H1 (cell line): ENCODE results near the gene RTF1. TPM values are rescaled to one million over a fixed set of nuclear protein-coding genes. Genes with fewer than 3 reads are reported as not detected.
A peak's percentile ranks its signal among the peaks of the same experiment; 100 is the strongest.

Experiments
- CTCF ChIA-PET: fragments of 300-600 bp; sonication (Branson Sonifier 250); formaldehyde crosslinking; loops from one replicate; lab custom pipeline; 2021; ENCODE audit not compliant: partially characterized antibody; lab: Charles Lee
- POLR2A ChIA-PET: fragments of 300-600 bp; sonication (Branson Sonifier 250); formaldehyde crosslinking; loops from one replicate; lab custom pipeline; 2021; ENCODE audit warnings: inconsistent platforms; ENCODE audit not compliant: partially characterized antibody; lab: Charles Lee
- DNase-seq, 2 experiments: peaks; one replicate each; pipeline versions ENCODE4 v3.0.0 to v3.0.0-alpha.2; 2010 to 2022; ENCODE audit warnings: low spot score in 2 of 2, low read depth in 1 of 2, mixed read lengths in 1 of 2
- FAIRE-seq: peaks from 2 replicates; lab custom pipeline; 2011; peaks lifted over from hg19 to GRCh38; lab: Jason Lieb, UNC
- H2AFZ ChIP-seq: 2 replicates; pipeline ENCODE4 v1.8.1; 2012; ENCODE audit warnings: low read length, inconsistent platforms
- H2AK5ac ChIP-seq: 2 replicates; pipeline ENCODE4 v1.6.1; 2013; ENCODE audit warnings: low read depth, low read length
- H2BK120ac ChIP-seq: replicated peaks from 2 replicates; pipeline ENCODE3; 2013; ENCODE audit warnings: low read depth, low read length, inconsistent platforms
- H2BK12ac ChIP-seq: 2 replicates; pipeline ENCODE4 v1.6.1; 2013; ENCODE audit warnings: low read depth, low read length
- H2BK15ac ChIP-seq: 2 replicates; pipeline ENCODE4 v1.6.1; 2013; ENCODE audit warnings: low read length
- H2BK20ac ChIP-seq: 2 replicates; pipeline ENCODE4 v1.6.1; 2013; ENCODE audit warnings: low read length
- H2BK5ac ChIP-seq: 2 replicates; pipeline ENCODE4 v1.6.1; 2013; ENCODE audit warnings: low read depth, low read length
- H3K14ac ChIP-seq: 2 replicates; pipeline ENCODE4 v1.6.1; 2013; ENCODE audit warnings: inconsistent platforms; ENCODE audit not compliant: insufficient read length
- H3K18ac ChIP-seq: 2 replicates; pipeline ENCODE4 v1.6.1; 2013; ENCODE audit warnings: low read length; ENCODE audit errors: extremely low read depth
- H3K23ac ChIP-seq: 2 replicates; pipeline ENCODE4 v1.6.1; 2013; ENCODE audit warnings: inconsistent platforms; ENCODE audit not compliant: insufficient read length
- H3K23me2 ChIP-seq: 2 replicates; pipeline ENCODE4 v1.6.1; 2013; ENCODE audit warnings: low read depth, low read length
- H3K27ac ChIP-seq: 2 replicates; pipeline ENCODE4 v1.6.1; 2011; ENCODE audit warnings: low read depth, low read length, inconsistent platforms
- H3K27me3 ChIP-seq, 4 experiments: replicated peaks in 1 of 4; 1 replicate in 1 of 4; 2 replicates in 3 of 4; pipeline versions ENCODE4 v1.6.1 to v1.8.1; 2011 to 2013; ENCODE audit warnings: low read length in 3 of 4, mild to moderate bottlenecking in 3 of 4, inconsistent platforms in 2 of 4, mixed read lengths in 2 of 4, moderate library complexity in 1 of 4; ENCODE audit not compliant: control insufficient read depth in 3 of 4, insufficient read depth in 3 of 4; ENCODE audit errors: extremely low read depth in 1 of 4
- H3K36me3 ChIP-seq, 4 experiments: 2 replicates each; pipeline versions ENCODE4 v1.6.1 to v1.8.1; 2011 to 2013; ENCODE audit warnings: mild to moderate bottlenecking in 4 of 4, low read length in 3 of 4, moderate library complexity in 2 of 4, control low read depth in 1 of 4, inconsistent platforms in 1 of 4; ENCODE audit not compliant: insufficient read depth in 4 of 4, control insufficient read depth in 2 of 4
- H3K4ac ChIP-seq: replicated peaks from 2 replicates; pipeline ENCODE3; 2013; ENCODE audit warnings: low read length, low read depth, mixed read lengths, inconsistent platforms; ENCODE audit not compliant: insufficient read length
- H3K4me1 ChIP-seq, 4 experiments: replicated peaks in 1 of 4; 1 replicate in 1 of 4; 2 replicates in 3 of 4; pipeline versions ENCODE4 v1.6.1 to v1.8.1; 2011 to 2013; ENCODE audit warnings: low read length in 3 of 4, inconsistent platforms in 2 of 4, mixed read lengths in 1 of 4; ENCODE audit not compliant: insufficient read depth in 4 of 4, control insufficient read depth in 3 of 4
- H3K4me2 ChIP-seq, 2 experiments: 2 replicates each; pipeline versions ENCODE4 v1.6.1 to v1.8.1; 2011 to 2013; ENCODE audit warnings: low read depth in 2 of 2, low read length in 2 of 2, control low read depth in 1 of 2, inconsistent platforms in 1 of 2, mild to moderate bottlenecking in 1 of 2; ENCODE audit not compliant: insufficient read depth in 1 of 2
- H3K4me3 ChIP-seq, 4 experiments: fragments of 200-600, 300-600 bp in 1 of 4; sonication (generic), shearing (Covaris generic), sonication (Bioruptor Twin) in 1 of 4; 2 replicates each; pipeline versions ENCODE4 v1.5.1 to v1.8.1; 2011 to 2016; ENCODE audit warnings: low read length in 4 of 4, low read depth in 3 of 4, control low read depth in 2 of 4, inconsistent platforms in 2 of 4, mild to moderate bottlenecking in 2 of 4, mixed read lengths in 1 of 4, moderate library complexity in 1 of 4; ENCODE audit not compliant: insufficient read depth in 2 of 4; ENCODE audit errors: extremely low read depth in 1 of 4
- H3K56ac ChIP-seq: replicated peaks from 2 replicates; pipeline ENCODE3; 2013; ENCODE audit warnings: low read depth, mild to moderate bottlenecking, mixed read lengths, low read length, inconsistent platforms; ENCODE audit not compliant: insufficient read length
- H3K79me1 ChIP-seq: 2 replicates; pipeline ENCODE4 v1.6.1; 2013; ENCODE audit warnings: low read depth, low read length, control low read depth
- H3K79me2 ChIP-seq, 2 experiments: 2 replicates each; pipeline versions ENCODE4 v1.6.1 to v1.8.1; 2012 to 2013; ENCODE audit warnings: low read length in 2 of 2, mild to moderate bottlenecking in 2 of 2, inconsistent platforms in 1 of 2; ENCODE audit not compliant: insufficient read depth in 2 of 2, control insufficient read depth in 1 of 2
- H3K9ac ChIP-seq, 4 experiments: replicated peaks in 1 of 4; 1 replicate in 1 of 4; 2 replicates in 3 of 4; pipeline versions ENCODE4 v1.6.1 to v1.8.1; 2011 to 2013; ENCODE audit warnings: low read depth in 3 of 4, low read length in 3 of 4, control low read depth in 2 of 4, mild to moderate bottlenecking in 2 of 4, moderate library complexity in 2 of 4, inconsistent platforms in 1 of 4; ENCODE audit errors: extremely low read depth in 1 of 4
- H3K9me3 ChIP-seq, 2 experiments: 2 replicates each; pipeline versions ENCODE4 v1.6.1 to v1.8.1; 2012 to 2013; ENCODE audit warnings: mild to moderate bottlenecking in 2 of 2, moderate library complexity in 2 of 2, control low read depth in 1 of 2, inconsistent platforms in 1 of 2, low read depth in 1 of 2, low read length in 1 of 2, mixed read lengths in 1 of 2; ENCODE audit not compliant: insufficient read depth in 2 of 2
- H4K20me1 ChIP-seq, 2 experiments: replicated peaks in 1 of 2; 2 replicates each; pipeline versions ENCODE3 to v1.8.1; 2011 to 2013; ENCODE audit warnings: inconsistent platforms in 2 of 2, low read length in 2 of 2, mild to moderate bottlenecking in 1 of 2; ENCODE audit not compliant: insufficient read depth in 2 of 2, control insufficient read depth in 1 of 2
- H4K5ac ChIP-seq: 2 replicates; pipeline ENCODE4 v1.6.1; 2013; ENCODE audit warnings: low read length, low read depth, mixed read lengths, inconsistent platforms; ENCODE audit not compliant: insufficient read length
- H4K8ac ChIP-seq: 2 replicates; pipeline ENCODE4 v1.8.0; 2013; ENCODE audit warnings: mild to moderate bottlenecking, moderate library complexity, low read length, inconsistent platforms; ENCODE audit not compliant: insufficient read depth; ENCODE audit errors: extremely low read depth
- H4K91ac ChIP-seq: replicated peaks from 2 replicates; pipeline ENCODE3; 2013; ENCODE audit warnings: low read length, mixed read lengths, inconsistent platforms; ENCODE audit not compliant: insufficient read length
- CHD1 ChIP-seq: IDR thresholded peaks from 2 replicates; pipeline ENCODE4 v1.6.1; 2012; ENCODE audit warnings: low read depth, low read length, improper control_type of control experiment
- CTBP2 ChIP-seq: IDR thresholded peaks from 2 replicates; pipeline ENCODE4 v1.7.0; 2011; ENCODE audit warnings: borderline replicate concordance, mild to moderate bottlenecking, moderate library complexity, mixed read lengths, low read length; ENCODE audit not compliant: insufficient read depth, insufficient read length
- EZH2 ChIP-seq: fragments of 200-600 bp; sonication (generic); IDR thresholded peaks from 2 replicates; pipeline ENCODE4 v1.7.1; 2012; ENCODE audit warnings: low read depth, mild to moderate bottlenecking, moderate library complexity, low read length, inconsistent platforms; ENCODE audit not compliant: severe bottlenecking
- NANOG ChIP-seq: IDR thresholded peaks from 2 replicates; pipeline ENCODE4 v1.6.1; 2011; ENCODE audit warnings: low read length, low read depth, mild to moderate bottlenecking, inconsistent platforms; ENCODE audit not compliant: insufficient read depth, poor library complexity, severe bottlenecking
- POU5F1 ChIP-seq: IDR thresholded peaks from 2 replicates; pipeline ENCODE4 v1.6.1; 2011; ENCODE audit warnings: low read depth, mild to moderate bottlenecking, low read length, moderate library complexity
- RAD21 ChIP-seq, 2 experiments: IDR thresholded peaks in 1 of 2; conservative IDR thresholded peaks in 1 of 2; 2 replicates each; pipeline ENCODE4 v1.6.1; 2011; ENCODE audit warnings: low read depth in 2 of 2, low read length in 2 of 2, improper control_type of control experiment in 1 of 2, inconsistent platforms in 1 of 2, mild to moderate bottlenecking in 1 of 2, moderate library complexity in 1 of 2
- RNF2 ChIP-seq: fragments of 200-900, 300-1000 bp; sonication (generic); IDR thresholded peaks from 2 replicates; pipeline ENCODE4 v1.7.1; 2016; ENCODE audit warnings: borderline replicate concordance, low read depth, mild to moderate bottlenecking, antibody characterized with exemption, low read length; ENCODE audit not compliant: poor library complexity, severe bottlenecking; ENCODE audit errors: missing control alignments
- SP4 ChIP-seq: IDR thresholded peaks from 2 replicates; pipeline ENCODE4 v1.6.1; 2012; ENCODE audit warnings: low read length, inconsistent platforms
- SUZ12 ChIP-seq: fragments of 200-600 bp; sonication (generic); IDR thresholded peaks from 2 replicates; pipeline ENCODE4 v1.6.1; 2012; ENCODE audit warnings: mild to moderate bottlenecking, inconsistent platforms, low read length, moderate library complexity, mixed read lengths
- TAF7 ChIP-seq: optimal IDR thresholded peaks from 2 replicates; pipeline ENCODE3; 2011; ENCODE audit warnings: low read depth, mild to moderate bottlenecking, inconsistent platforms, low read length, moderate library complexity, borderline replicate concordance
- WGBS, 2 experiments: shearing (Covaris generic) in 1 of 2; methylation state at CpG; one replicate each; pipeline versions ENCODE4 v1.1.6 to v1.1.7; 2013 to 2015; ENCODE audit warnings: low lambda C conversion rate in 2 of 2, mixed read lengths in 2 of 2, inconsistent platforms in 1 of 2, low coverage in 1 of 2, missing lambda C conversion rate in 1 of 2; ENCODE audit not compliant: insufficient replicate concordance in 2 of 2, insufficient coverage in 1 of 2, insufficient read length in 1 of 2; ENCODE audit errors: extremely low coverage in 1 of 2, missing lambda C conversion rate in 1 of 2; 5-methylcytosine and 5-hydroxymethylcytosine counted together
- polyA plus RNA-seq, 7 experiments: library from polyadenylated mRNA; depleted of rRNA in 3 of 7; stranded (reverse) in 5 of 7; unstranded in 2 of 7; fragments of >200 nt in 5 of 7; fragments of 200-250 nt in 2 of 7; gene quantifications; 1 replicate in 5 of 7; 2 replicates in 1 of 7; 4 replicates in 1 of 7; pipeline versions ENCODE4 v1.2.1 to v1.2.3, GENCODE V29; 2011 to 2013; ENCODE audit warnings: missing spikeins in 2 of 7, mixed read lengths in 2 of 7
- total RNA-seq: library from RNA; stranded (reverse); fragmentation: NEBNext Ultra II Directional; extraction: Animal tissue kit (Norgen Biotek cat#: 25700); gene quantifications from 2 replicates; pipeline ENCODE4 v1.2.1, GENCODE V29; 2021
- TF ChIP-seq, protein P1 (sequence below): IDR thresholded peaks from 2 replicates; pipeline ENCODE4 v1.6.1; 2012; ENCODE audit warnings: inconsistent platforms

Gene RTF1
- total and polyA plus RNA-seq, 2 of the 8 experiments (the other 6 are each of a cell fraction or from before 2014, with no cell fraction given), result 22.6 to 47.7 TPM

DNA sequence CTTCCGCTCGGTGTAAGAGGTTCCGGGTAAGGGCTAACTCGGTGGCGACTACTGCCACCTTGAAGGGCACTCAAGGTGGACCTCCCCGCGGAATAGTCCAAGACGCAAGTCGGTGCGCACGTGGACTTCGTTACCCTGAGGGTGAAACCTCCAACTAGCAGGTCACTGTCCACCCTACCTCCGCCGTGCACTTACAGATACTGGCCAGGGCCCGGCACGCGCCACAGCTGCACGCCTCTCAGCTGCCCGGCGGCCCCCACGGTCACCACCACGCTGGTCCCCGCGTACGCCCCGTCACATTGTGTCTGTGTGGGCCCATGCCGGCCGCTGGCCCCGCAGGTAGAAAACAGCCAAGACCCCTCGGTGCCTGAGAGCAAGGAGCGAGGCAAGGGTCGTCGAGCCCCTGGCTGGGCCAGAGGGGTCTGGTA is 95.6 kb downstream of the RTF1 start:
- H3K4ac ChIP-seq, result no peak overlapping the region
- ChIA-PET POLR2A (interaction anchor here (1.4 to 2.5 kb wide), 6 partner anchors 10 to 32 kb away, joined by 4 to 19 read pairs (median 8); partner anchors contain the start of genes ITPKA and RPAP1), CTCF (interaction anchor here (1.2 to 2.4 kb wide), 3 partner anchors 8 to 47 kb away, joined by 3 to 5 read pairs (median 5); no protein-coding TSS in a partner anchor)
- H2AFZ ChIP-seq, result no peak overlapping the region
- H3K23ac ChIP-seq, result no peak overlapping the region
- peaks cover 0 to 26% (median 13%) of the 10 kb centered on the region in 4 experiments; a peak in 5 of 7 replicates for H3K4me1 ChIP-seq
- H3K18ac ChIP-seq, result no peak overlapping the region
- no peaks in the 10 kb centered on the region for H3K79me1 ChIP-seq
- no peak overlapping the region; a peak in 1 of 7 replicates for H3K9ac ChIP-seq
- peaks cover 32 to 66% (median 58%) of the 10 kb centered on the region in 4 experiments for H3K27me3 ChIP-seq
- H4K5ac ChIP-seq, result no peak overlapping the region
- no peak overlapping the region for H3K27ac ChIP-seq
- 16% methylated on average over 31 of the region's 33 CpGs; no CpG with 5 or more reads in 1 of the 2 experiments for WGBS, 2 experiments
- peak overlapping the region; percentile 80; the same call in 1 of the 2 replicates for H2BK12ac ChIP-seq
- H4K91ac ChIP-seq, result no peak overlapping the region
- no peak overlapping the region for H2BK15ac ChIP-seq
- H3K14ac ChIP-seq, result no peak overlapping the region
- no peaks in the 10 kb centered on the region for H3K79me2 ChIP-seq
- no peak overlapping the region for H2AK5ac ChIP-seq
- peaks cover 0 to 12% of the 10 kb centered on the region in 2 experiments for H4K20me1 ChIP-seq
- H3K56ac ChIP-seq, result no peak overlapping the region
- peak overlapping the region; percentile 33 to 65 (median 58); a peak in 5 of 8 replicates for H3K4me3 ChIP-seq
- DNase-seq, result peak in 1 of 2 experiments; percentile 68
- no peak overlapping the region for H2BK5ac ChIP-seq
- peak overlapping the region; percentile 58; the same call in 1 of the 2 replicates for H4K8ac ChIP-seq
- no peak overlapping the region for H2BK120ac ChIP-seq
- peak overlapping the region; percentile 90 to 96 for H3K4me2 ChIP-seq
- H3K9me3 ChIP-seq, result no peaks in the 10 kb centered on the region; a peak in 1 of 4 replicates
- peaks cover 0 to 10% (median 2%) of the 10 kb centered on the region in 4 experiments; a peak in 4 of 8 replicates for H3K36me3 ChIP-seq
- no peak for FAIRE-seq
- H2BK20ac ChIP-seq, result no peak overlapping the region
- H3K23me2 ChIP-seq, result peaks cover 15% of the 10 kb centered on the region
- TF ChIP-seq, protein P1, sequence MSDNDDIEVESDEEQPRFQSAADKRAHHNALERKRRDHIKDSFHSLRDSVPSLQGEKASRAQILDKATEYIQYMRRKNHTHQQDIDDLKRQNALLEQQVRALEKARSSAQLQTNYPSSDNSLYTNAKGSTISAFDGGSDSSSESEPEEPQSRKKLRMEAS, result peak; percentile 36
- TF ChIP-seq RNF2 (peak; percentile 51), CTBP2 (no peak), SP4 (no peak), RAD21 (IDR thresholded peaks at IDR 0.05 in 1 of 2, conservative IDR thresholded peaks at IDR 0.05 in 1 of 2; ENCODE audit: low read depth in 2 of 2, low read length in 2 of 2) (no peak), POU5F1 (no peak), SUZ12 (peak; percentile 91; the same call in 1 of the 2 replicates), CHD1 (no peak), NANOG (no peak), TAF7 (no peak), EZH2 (peak; percentile 98)
